Neural progenitor cell (in vitro differentiated cells): Measurements from ENCODE around the gene MEG3.

ENCODE experiments used
- EZH2 ChIP-seq: fragments of 200-600 bp; sonication (generic); IDR thresholded peaks from 2 replicates; pipeline ENCODE4 v1.6.1; 2017; ENCODE audit warnings: antibody characterized with exemption, mild to moderate bottlenecking, moderate library complexity
- TF ChIP-seq, protein P1 (sequence below): fragments of 200-600 bp; sonication (generic); IDR thresholded peaks from 2 replicates; pipeline ENCODE4 v1.5.1; 2017; ENCODE audit warnings: antibody characterized with exemption, mild to moderate bottlenecking

DNA sequence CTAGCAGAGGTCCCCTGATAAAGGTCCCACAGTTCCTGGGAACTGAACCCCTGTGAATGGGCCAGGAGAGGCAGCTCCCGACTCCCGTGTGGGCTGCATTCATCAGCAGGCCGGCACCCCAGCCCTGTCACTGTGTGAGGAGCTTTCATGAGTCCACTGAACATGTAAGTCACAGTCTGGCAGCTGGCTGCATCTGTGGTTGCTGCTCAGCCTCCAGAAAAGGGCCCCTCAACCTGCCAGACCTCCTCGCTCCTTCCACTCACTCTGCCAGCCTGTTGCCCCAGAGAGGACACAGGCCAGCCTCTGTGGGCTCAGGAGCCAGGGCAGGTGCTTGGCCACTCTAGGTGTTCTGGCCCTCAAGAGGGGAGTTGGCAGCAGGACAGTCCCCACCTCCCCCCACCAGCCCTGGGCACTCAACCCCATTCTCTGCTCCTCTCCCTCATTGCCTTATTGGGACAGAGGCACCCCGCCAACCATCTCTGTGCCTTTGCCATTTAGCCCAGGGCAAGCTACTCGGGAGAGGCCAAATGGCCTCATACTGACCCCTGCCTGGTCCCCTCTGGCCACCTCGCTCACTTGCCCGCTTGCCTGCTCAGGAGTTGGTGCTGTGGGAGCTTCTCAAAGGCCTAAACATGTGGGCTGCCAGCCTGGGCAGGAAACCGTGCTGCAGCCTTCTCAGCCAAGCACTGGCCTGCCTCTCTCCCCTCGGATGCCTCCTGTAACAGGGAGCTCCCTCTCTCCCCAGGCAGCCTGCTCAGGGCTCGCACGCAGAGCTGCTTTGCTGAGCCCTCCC, 75.7 kb downstream of the MEG3 start:
- TF ChIP-seq, protein P1, sequence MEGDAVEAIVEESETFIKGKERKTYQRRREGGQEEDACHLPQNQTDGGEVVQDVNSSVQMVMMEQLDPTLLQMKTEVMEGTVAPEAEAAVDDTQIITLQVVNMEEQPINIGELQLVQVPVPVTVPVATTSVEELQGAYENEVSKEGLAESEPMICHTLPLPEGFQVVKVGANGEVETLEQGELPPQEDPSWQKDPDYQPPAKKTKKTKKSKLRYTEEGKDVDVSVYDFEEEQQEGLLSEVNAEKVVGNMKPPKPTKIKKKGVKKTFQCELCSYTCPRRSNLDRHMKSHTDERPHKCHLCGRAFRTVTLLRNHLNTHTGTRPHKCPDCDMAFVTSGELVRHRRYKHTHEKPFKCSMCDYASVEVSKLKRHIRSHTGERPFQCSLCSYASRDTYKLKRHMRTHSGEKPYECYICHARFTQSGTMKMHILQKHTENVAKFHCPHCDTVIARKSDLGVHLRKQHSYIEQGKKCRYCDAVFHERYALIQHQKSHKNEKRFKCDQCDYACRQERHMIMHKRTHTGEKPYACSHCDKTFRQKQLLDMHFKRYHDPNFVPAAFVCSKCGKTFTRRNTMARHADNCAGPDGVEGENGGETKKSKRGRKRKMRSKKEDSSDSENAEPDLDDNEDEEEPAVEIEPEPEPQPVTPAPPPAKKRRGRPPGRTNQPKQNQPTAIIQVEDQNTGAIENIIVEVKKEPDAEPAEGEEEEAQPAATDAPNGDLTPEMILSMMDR, result no peak
- no peak for TF ChIP-seq EZH2
